CD14-positive monocyte (primary cell): Measurements from ENCODE around the gene PBX3. TPM values are rescaled to one million over a fixed set of nuclear protein-coding genes. Genes with fewer than 3 reads are reported as not detected.

ENCODE experiments used
- DNase-seq, 3 donors: peaks; one replicate each; pipeline ENCODE4 v3.0.0-alpha.2; 2011 to 2022
- H2AFZ ChIP-seq: 2 replicates; pipeline ENCODE4 v1.6.0; 2012; ENCODE audit warnings: mild to moderate bottlenecking, low read depth, low read length, inconsistent platforms; ENCODE audit not compliant: insufficient read depth, poor library complexity, severe bottlenecking
- H3K27ac ChIP-seq, 2 donors: 1 replicate in 1 of 2; 2 replicates in 1 of 2; pipeline ENCODE4 v1.5.1; 2012 to 2013; ENCODE audit warnings: low read length in 2 of 2, control low read depth in 1 of 2, inconsistent platforms in 1 of 2, low read depth in 1 of 2, mild to moderate bottlenecking in 1 of 2
- H3K27me3 ChIP-seq, 2 donors: one replicate each; pipeline versions ENCODE4 v1.6.0 to v1.6.1; 2011 to 2013; ENCODE audit warnings: low read length in 2 of 2; ENCODE audit not compliant: control insufficient read depth in 2 of 2, insufficient read depth in 2 of 2
- H3K36me3 ChIP-seq, 2 donors: replicated peaks in 1 of 2; 1 replicate in 1 of 2; 2 replicates in 1 of 2; pipeline versions ENCODE4 v1.5.1 to v1.6.1; 2012 to 2013; ENCODE audit warnings: low read length in 2 of 2, control low read depth in 1 of 2, inconsistent platforms in 1 of 2, mild to moderate bottlenecking in 1 of 2; ENCODE audit not compliant: insufficient read depth in 2 of 2, control insufficient read depth in 1 of 2
- H3K4me1 ChIP-seq, 2 donors: 1 replicate in 1 of 2; 2 replicates in 1 of 2; pipeline versions ENCODE4 v1.5.1 to v1.6.1; 2012 to 2013; ENCODE audit warnings: low read length in 2 of 2, control low read depth in 1 of 2, inconsistent platforms in 1 of 2, mild to moderate bottlenecking in 1 of 2, moderate library complexity in 1 of 2; ENCODE audit not compliant: insufficient read depth in 2 of 2, control insufficient read depth in 1 of 2
- H3K4me2 ChIP-seq: replicated peaks from 2 replicates; pipeline ENCODE3; 2012; ENCODE audit warnings: low read length, moderate library complexity, mild to moderate bottlenecking; ENCODE audit not compliant: poor library complexity, severe bottlenecking; ENCODE audit errors: extremely low read depth
- H3K4me3 ChIP-seq, 3 experiments: fragments of 200-600 bp in 1 of 3; sonication (generic) in 1 of 3; replicated peaks in 1 of 3; 1 replicate in 2 of 3; 2 replicates in 1 of 3; pipeline ENCODE4 v1.5.1; 2011 to 2013; ENCODE audit warnings: low read length in 3 of 3, mild to moderate bottlenecking in 3 of 3, control low read depth in 2 of 3, low read depth in 2 of 3, inconsistent platforms in 1 of 3, moderate library complexity in 1 of 3
- H3K79me2 ChIP-seq: 2 replicates; pipeline ENCODE4 v1.6.0; 2012; ENCODE audit warnings: mild to moderate bottlenecking, control low read depth, inconsistent platforms, low read length, moderate library complexity; ENCODE audit not compliant: insufficient read depth
- H3K9ac ChIP-seq: 2 replicates; pipeline ENCODE4 v1.6.0; 2017; ENCODE audit warnings: low read length, mild to moderate bottlenecking; ENCODE audit not compliant: insufficient read depth, poor library complexity, severe bottlenecking
- H3K9me3 ChIP-seq, 2 donors: replicated peaks in 1 of 2; 1 replicate in 1 of 2; 2 replicates in 1 of 2; pipeline versions ENCODE4 v1.5.1 to v1.6.1; 2012 to 2013; ENCODE audit warnings: low read length in 2 of 2, control low read depth in 1 of 2; ENCODE audit not compliant: control insufficient read depth in 1 of 2, insufficient read depth in 1 of 2
- H4K20me1 ChIP-seq: 2 replicates; pipeline ENCODE4 v1.6.0; 2012; ENCODE audit warnings: mild to moderate bottlenecking, low read length, control low read depth, moderate library complexity; ENCODE audit not compliant: insufficient read depth
- H3K27ac Mint-ChIP-seq, 7 donors: one replicate each; pipeline ENCODE4 v1.8.0; 2020; ENCODE audit warnings: mild to moderate bottlenecking in 7 of 7, mixed read lengths in 7 of 7, moderate library complexity in 6 of 7, inconsistent platforms in 2 of 7
- H3K27me3 Mint-ChIP-seq, 3 donors: one replicate each; pipeline ENCODE4 v1.8.0; 2021 to 2022; ENCODE audit warnings: low read depth in 3 of 3, mild to moderate bottlenecking in 3 of 3, mixed read lengths in 3 of 3, moderate library complexity in 3 of 3, inconsistent platforms in 1 of 3
- H3K36me3 Mint-ChIP-seq, 2 donors: one replicate each; pipeline ENCODE4 v1.8.0; 2020; ENCODE audit warnings: mixed read lengths in 2 of 2, inconsistent platforms in 1 of 2, mild to moderate bottlenecking in 1 of 2
- H3K4me1 Mint-ChIP-seq: one replicate; pipeline ENCODE4 v1.8.0; 2020; ENCODE audit warnings: mild to moderate bottlenecking, mixed read lengths
- H3K4me3 Mint-ChIP-seq, 2 donors: one replicate each; pipeline ENCODE4 v1.8.0; 2020; ENCODE audit warnings: mild to moderate bottlenecking in 2 of 2, mixed read lengths in 2 of 2, moderate library complexity in 1 of 2
- H3K9me3 Mint-ChIP-seq, 7 donors: one replicate each; pipeline ENCODE4 v1.8.0; 2020 to 2022; ENCODE audit warnings: mixed read lengths in 7 of 7, mild to moderate bottlenecking in 6 of 7, moderate library complexity in 6 of 7, inconsistent platforms in 2 of 7
- WGBS: methylation state at CpG from one replicate; pipeline ENCODE4 v1.1.5; 2013; ENCODE audit warnings: missing lambda C conversion rate; ENCODE audit not compliant: insufficient coverage; 5-methylcytosine and 5-hydroxymethylcytosine counted together
- intact Hi-C, 2 donors: fragments of 100-400 bp; cut with micrococcal nuclease; formaldehyde crosslinking; loops; one replicate each; pipeline versions ENCODE4 v1.15.0 to v1.15.1; 2023
- polyA plus RNA-seq, 3 donors: library from polyadenylated mRNA; depleted of rRNA in 1 of 3; unstranded in 2 of 3; stranded (reverse) in 1 of 3; fragments of 300-500 nt in 2 of 3; fragments of >200 nt in 1 of 3; fragmentation: Illumina TruSeq in 2 of 3; gene quantifications; 1 replicate in 2 of 3; 2 replicates in 1 of 3; pipeline ENCODE4 v1.2.3, GENCODE V29; 2012 to 2021
- TF ChIP-seq, protein P1 (sequence below): fragments of 200-600 bp; IDR thresholded peaks from one replicate; pipeline ENCODE4 v1.8.0; 2022; ENCODE audit warnings: antibody characterized with exemption, mild to moderate bottlenecking

PBX3 gene
- polyA plus RNA-seq, 3 donors, result 6.6 to 22.7 (median 7.1) TPM

- peaks cover 71% of the 10 kb centered on the region for H3K79me2 ChIP-seq
- peak overlapping the region in 1 of 7 donors; percentile 37 for H3K27ac Mint-ChIP-seq
These were observed 16.2 kb downstream of the PBX3 start for GRCh38 chr9:125763394-125763801.

DNA sequence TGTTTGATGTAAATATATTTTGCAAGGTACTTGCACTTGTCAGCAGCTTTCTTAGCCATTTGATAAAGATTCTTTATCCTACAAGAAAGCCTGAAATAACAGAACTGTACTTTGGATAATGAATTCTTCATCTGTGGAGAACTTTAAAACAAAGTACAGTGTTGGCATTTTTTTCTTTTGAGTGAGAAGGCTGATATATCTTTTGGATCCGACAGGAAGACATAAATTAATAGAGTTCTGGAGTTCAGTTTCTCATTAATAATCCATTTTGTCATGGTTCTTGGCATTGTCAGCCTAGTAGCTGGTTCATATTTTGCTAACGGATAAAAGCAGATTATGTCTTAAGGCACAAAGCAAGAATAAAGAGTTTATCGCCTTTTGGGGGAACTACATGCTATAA lies 17.0 kb downstream of the PBX3 start:
- Mint-ChIP-seq H3K36me3 (peaks cover 0 to 5% of the 10 kb centered on the region in 2 donors), H3K4me1 (peaks cover 37% of the 10 kb centered on the region), H3K27ac (no peak overlapping the region), H3K4me3 (no peak overlapping the region), H3K9me3 (no peaks in the 10 kb centered on the region), H3K27me3 (no peaks in the 10 kb centered on the region)
- no peaks in the 10 kb centered on the region for H3K27me3 ChIP-seq
- H3K79me2 ChIP-seq, result peaks cover 75% of the 10 kb centered on the region
- intact Hi-C loops, result no loop called here
- DNase-seq, result no peak
- H3K4me2 ChIP-seq, result no peak overlapping the region
- H3K4me1 ChIP-seq, result peaks cover 23 to 37% of the 10 kb centered on the region in 2 donors
- no peak overlapping the region for H2AFZ ChIP-seq
- no peak overlapping the region for H3K27ac ChIP-seq
- H3K4me3 ChIP-seq, result no peak overlapping the region
- H4K20me1 ChIP-seq, result no peaks in the 10 kb centered on the region
- H3K36me3 ChIP-seq, result no peaks in the 10 kb centered on the region
- H3K9me3 ChIP-seq, result no peaks in the 10 kb centered on the region
- TF ChIP-seq, protein P1, sequence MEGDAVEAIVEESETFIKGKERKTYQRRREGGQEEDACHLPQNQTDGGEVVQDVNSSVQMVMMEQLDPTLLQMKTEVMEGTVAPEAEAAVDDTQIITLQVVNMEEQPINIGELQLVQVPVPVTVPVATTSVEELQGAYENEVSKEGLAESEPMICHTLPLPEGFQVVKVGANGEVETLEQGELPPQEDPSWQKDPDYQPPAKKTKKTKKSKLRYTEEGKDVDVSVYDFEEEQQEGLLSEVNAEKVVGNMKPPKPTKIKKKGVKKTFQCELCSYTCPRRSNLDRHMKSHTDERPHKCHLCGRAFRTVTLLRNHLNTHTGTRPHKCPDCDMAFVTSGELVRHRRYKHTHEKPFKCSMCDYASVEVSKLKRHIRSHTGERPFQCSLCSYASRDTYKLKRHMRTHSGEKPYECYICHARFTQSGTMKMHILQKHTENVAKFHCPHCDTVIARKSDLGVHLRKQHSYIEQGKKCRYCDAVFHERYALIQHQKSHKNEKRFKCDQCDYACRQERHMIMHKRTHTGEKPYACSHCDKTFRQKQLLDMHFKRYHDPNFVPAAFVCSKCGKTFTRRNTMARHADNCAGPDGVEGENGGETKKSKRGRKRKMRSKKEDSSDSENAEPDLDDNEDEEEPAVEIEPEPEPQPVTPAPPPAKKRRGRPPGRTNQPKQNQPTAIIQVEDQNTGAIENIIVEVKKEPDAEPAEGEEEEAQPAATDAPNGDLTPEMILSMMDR, result no peak
- H3K9ac ChIP-seq, result no peak overlapping the region
- WGBS, result no CpG with 5 or more reads among the region's 3 CpGs

More at GRCh38 chr9:125763394-125763801, 16.2 kb downstream of the PBX3 start:
- no peak overlapping the region for H2AFZ ChIP-seq
- no peaks in the 10 kb centered on the region for H3K9me3 ChIP-seq
- H3K4me1 ChIP-seq, result peaks cover 30 to 45% of the 10 kb centered on the region in 2 donors
- H3K4me3 ChIP-seq, result no peak overlapping the region
- H4K20me1 ChIP-seq, result no peaks in the 10 kb centered on the region
- TF ChIP-seq, protein P1, result no peak
- Mint-ChIP-seq H3K9me3 (no peaks in the 10 kb centered on the region), H3K4me3 (no peak overlapping the region), H3K27me3 (no peaks in the 10 kb centered on the region), H3K4me1 (peaks cover 42% of the 10 kb centered on the region), H3K36me3 (peaks cover 0 to 5% of the 10 kb centered on the region in 2 donors)
- no peaks in the 10 kb centered on the region for H3K27me3 ChIP-seq
- H3K27ac ChIP-seq, result no peak overlapping the region
- intact Hi-C loops, result no loop called here
- no peak overlapping the region for H3K4me2 ChIP-seq
- no peak for DNase-seq
- H3K36me3 ChIP-seq, result no peaks in the 10 kb centered on the region
- no CpG with 5 or more reads among the region's 7 CpGs for WGBS
- H3K9ac ChIP-seq, result no peak overlapping the region
